ENCODE results near the gene WFDC8.

DNA sequence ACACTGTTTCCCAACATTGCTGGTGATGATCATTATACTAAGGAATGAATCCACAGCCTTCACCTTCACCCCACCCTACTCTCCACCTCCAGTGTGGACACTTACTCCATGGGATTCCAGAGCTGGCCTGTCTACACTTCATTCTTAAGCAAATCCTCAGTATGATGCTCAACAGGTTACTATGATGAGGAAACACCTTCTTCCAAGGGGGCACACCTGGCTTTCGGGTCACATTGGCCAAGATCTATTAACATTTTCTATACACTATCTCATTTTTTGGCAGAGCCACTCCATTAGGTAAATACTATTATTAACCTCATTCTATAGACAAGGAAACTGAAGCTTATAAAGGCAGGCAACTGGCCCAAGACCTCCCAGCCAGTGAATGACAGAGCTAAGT lies 23.9 kb downstream of the WFDC8 start:
- TF ChIP-seq CTCF (IDR thresholded peaks at IDR 0.05) (no peak), POLR2A (IDR thresholded peaks at IDR 0.05) (no peak)

Measured in testis (tissue), 2 donors.